Body of pancreas (tissue), 4 donors: Measurements from ENCODE around the gene MED27. TPM values are rescaled to one million over a fixed set of nuclear protein-coding genes. Genes with fewer than 3 reads are reported as not detected.
"Not testable (repeated sequence)": the region's sequence is repeated elsewhere in the genome, so short reads cannot be mapped to it uniquely, and the experiment has no call there.

Experiments used
- ATAC-seq: fragments of 150-250 bp; one replicate; pipeline ENCODE4 v1.9.1; 2016
- DNase-seq, 4 donors: peaks; one replicate each; pipeline ENCODE4 v3.0.0-alpha.2; 2019
- H3K27ac ChIP-seq, 4 donors: fragments of 200-600 bp; sonication (generic); 1 replicate in 3 of 4; 2 replicates in 1 of 4; pipeline versions ENCODE4 v1.5.1 to v1.6.1; 2016 to 2019; ENCODE audit warnings: mild to moderate bottlenecking in 1 of 4, mixed read lengths in 1 of 4, moderate library complexity in 1 of 4
- H3K27me3 ChIP-seq, 2 donors: fragments of 200-600 bp; sonication (generic); one replicate each; pipeline ENCODE4 v1.6.0; 2016; ENCODE audit warnings: mild to moderate bottlenecking in 1 of 2
- H3K36me3 ChIP-seq, 2 donors: fragments of 200-600 bp; sonication (generic); replicated peaks in 1 of 2; 2 replicates each; pipeline ENCODE4 v1.5.1; 2016; ENCODE audit warnings: low read depth in 2 of 2; ENCODE audit not compliant: insufficient read depth in 1 of 2
- H3K4me1 ChIP-seq: fragments of 200-600 bp; sonication (generic); one replicate; pipeline ENCODE4 v1.6.0; 2016
- H3K4me3 ChIP-seq, 2 donors: fragments of 200-600 bp; sonication (generic); 1 replicate in 1 of 2; 2 replicates in 1 of 2; pipeline ENCODE4 v1.5.1; 2016 to 2019
- H3K9me3 ChIP-seq, 3 donors: fragments of 200-600 bp; sonication (generic); 1 replicate in 2 of 3; 2 replicates in 1 of 3; pipeline ENCODE4 v1.5.1; 2016
- POLR2A ChIP-seq, 3 donors: fragments of 450-650 bp; IDR thresholded peaks; one replicate each; pipeline ENCODE4 v1.6.1; 2016; ENCODE audit warnings: antibody characterized with exemption in 3 of 3, mild to moderate bottlenecking in 2 of 3
- WGBS, 2 donors: methylation state at CpG; one replicate each; pipeline ENCODE4 v1.1.5; 2017; 5-methylcytosine and 5-hydroxymethylcytosine counted together
- intact Hi-C: fragments of 100-400 bp; cut with DNase I; formaldehyde crosslinking; loops from one replicate; pipeline ENCODE4 v1.15.1; 2023
- total RNA-seq, 2 donors: library from RNA; depleted of rRNA; stranded (reverse); fragments of >200 nt; gene quantifications; one replicate each; pipeline ENCODE4 v1.1.0, GENCODE V29; 2016
- TF ChIP-seq, protein P1 (sequence below), 7 experiments: fragments of 450-650 bp in 4 of 7; fragments of 200-600 bp in 3 of 7; sonication (generic) in 3 of 7; IDR thresholded peaks; one replicate each; pipeline ENCODE4 v1.5.1; 2016 to 2019; ENCODE audit warnings: antibody characterized with exemption in 7 of 7

The MED27 gene
- total RNA-seq, 2 donors from 2014 or later, result 3.4 to 11.5 TPM

DNA sequence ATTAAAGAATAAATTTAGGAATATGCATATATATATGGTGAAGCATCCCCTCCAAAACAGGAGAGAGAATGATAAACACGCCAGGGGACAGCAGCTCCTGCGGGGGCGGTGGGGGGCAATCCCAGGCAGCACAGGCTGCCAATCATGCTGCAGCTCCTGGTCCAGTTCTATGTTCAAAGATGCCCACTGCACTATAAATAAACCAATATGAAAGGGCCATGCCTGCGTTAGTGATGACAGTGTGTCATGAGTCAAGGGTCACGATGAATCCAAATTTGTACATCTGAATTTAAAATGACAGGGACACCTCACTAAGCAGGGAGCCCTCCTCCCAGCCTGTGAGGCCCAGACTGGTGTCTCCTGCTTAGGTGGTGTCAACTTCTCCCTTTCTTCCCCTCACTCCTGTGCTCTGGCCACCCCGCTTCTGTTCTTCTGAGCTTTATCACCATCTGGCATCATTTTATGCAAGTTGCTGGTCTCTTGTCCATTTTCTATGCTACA lies 153.9 kb downstream of the MED27 start:
- TF ChIP-seq POLR2A (IDR thresholded peaks at IDR 0.05), result no peak
- TF ChIP-seq, protein P1, sequence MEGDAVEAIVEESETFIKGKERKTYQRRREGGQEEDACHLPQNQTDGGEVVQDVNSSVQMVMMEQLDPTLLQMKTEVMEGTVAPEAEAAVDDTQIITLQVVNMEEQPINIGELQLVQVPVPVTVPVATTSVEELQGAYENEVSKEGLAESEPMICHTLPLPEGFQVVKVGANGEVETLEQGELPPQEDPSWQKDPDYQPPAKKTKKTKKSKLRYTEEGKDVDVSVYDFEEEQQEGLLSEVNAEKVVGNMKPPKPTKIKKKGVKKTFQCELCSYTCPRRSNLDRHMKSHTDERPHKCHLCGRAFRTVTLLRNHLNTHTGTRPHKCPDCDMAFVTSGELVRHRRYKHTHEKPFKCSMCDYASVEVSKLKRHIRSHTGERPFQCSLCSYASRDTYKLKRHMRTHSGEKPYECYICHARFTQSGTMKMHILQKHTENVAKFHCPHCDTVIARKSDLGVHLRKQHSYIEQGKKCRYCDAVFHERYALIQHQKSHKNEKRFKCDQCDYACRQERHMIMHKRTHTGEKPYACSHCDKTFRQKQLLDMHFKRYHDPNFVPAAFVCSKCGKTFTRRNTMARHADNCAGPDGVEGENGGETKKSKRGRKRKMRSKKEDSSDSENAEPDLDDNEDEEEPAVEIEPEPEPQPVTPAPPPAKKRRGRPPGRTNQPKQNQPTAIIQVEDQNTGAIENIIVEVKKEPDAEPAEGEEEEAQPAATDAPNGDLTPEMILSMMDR (IDR thresholded peaks at IDR 0.05), result no peak
- no peak overlapping the region for H3K27ac ChIP-seq
- H3K4me1 ChIP-seq, result no peaks in the 10 kb centered on the region
- 95 to 98% methylated on average over 6 of the region's 6 CpGs for WGBS, 2 donors
- no peak for ATAC-seq
- intact Hi-C loops, result no loop called here
- H3K4me3 ChIP-seq, result no peak overlapping the region
- no peaks in the 10 kb centered on the region for H3K36me3 ChIP-seq
- H3K27me3 ChIP-seq, result no peaks in the 10 kb centered on the region
- DNase-seq, result no peak
- H3K9me3 ChIP-seq, result no peaks in the 10 kb centered on the region

DNA sequence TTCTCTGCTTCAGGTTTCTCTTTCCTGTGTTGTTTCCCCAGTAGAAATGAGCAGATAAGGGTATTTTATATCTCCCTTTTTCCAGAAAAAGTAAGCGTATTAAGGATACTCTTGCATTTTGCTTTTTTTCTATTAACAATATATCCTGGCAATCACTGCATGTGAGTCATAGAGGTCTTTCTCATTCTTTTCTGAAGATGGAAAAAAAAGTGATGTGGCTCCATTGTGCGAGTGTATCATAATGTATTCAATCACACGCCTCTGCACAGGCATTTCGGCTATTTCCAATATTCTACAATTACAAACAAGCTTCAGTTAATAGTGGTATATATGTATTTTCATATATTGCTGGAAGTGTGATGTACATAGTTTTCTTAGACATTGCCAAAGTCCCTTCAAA lies 155.9 kb downstream of the MED27 start:
- H3K36me3 ChIP-seq, result no peaks in the 10 kb centered on the region
- TF ChIP-seq, protein P1 (IDR thresholded peaks at IDR 0.05), result no peak
- TF ChIP-seq POLR2A (IDR thresholded peaks at IDR 0.05), result no peak
- intact Hi-C loops, result no loop called here
- H3K27me3 ChIP-seq, result no peaks in the 10 kb centered on the region
- no peaks in the 10 kb centered on the region for H3K4me1 ChIP-seq
- WGBS, 2 donors, result 99 to 100% methylated on average over 4 of the region's 4 CpGs
- no peaks in the 10 kb centered on the region for H3K9me3 ChIP-seq
- DNase-seq, result no peak
- ATAC-seq, result no peak
- no peak overlapping the region for H3K27ac ChIP-seq
- no peak overlapping the region for H3K4me3 ChIP-seq

DNA sequence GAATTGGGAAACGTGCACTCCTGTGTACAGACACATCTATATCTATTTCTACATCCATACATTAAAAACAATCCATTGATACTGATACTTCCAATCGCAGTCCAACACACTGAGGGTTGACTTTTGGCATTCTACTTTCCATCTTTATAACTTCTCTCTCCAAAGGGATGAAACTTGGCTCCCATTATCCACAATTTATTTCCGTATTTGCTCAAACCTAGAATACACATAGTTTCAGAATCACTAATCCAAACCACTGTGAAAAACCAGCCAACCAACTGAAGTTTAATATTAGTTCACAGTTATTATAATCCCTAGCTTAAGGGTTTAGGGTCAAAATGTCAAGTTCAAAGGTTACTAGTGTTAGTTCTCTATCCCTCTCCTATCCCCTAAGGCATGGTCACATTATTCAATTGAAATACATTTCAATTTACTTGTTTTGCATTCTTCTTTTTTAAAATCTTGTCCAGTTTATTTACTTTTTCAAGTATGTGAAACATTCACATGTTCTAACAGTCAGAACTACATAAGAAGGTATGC lies 156.5 kb downstream of the MED27 start:
- no peak for TF ChIP-seq POLR2A (IDR thresholded peaks at IDR 0.05)
- TF ChIP-seq, protein P1 (IDR thresholded peaks at IDR 0.05), result no peak
- DNase-seq, result no peak
- intact Hi-C loops, result no loop called here
- Histone ChIP-seq H3K4me3 (no peak overlapping the region), H3K27ac (no peak overlapping the region), H3K36me3 (no peaks in the 10 kb centered on the region), H3K9me3 (no peaks in the 10 kb centered on the region), H3K27me3 (no peaks in the 10 kb centered on the region), H3K4me1 (no peaks in the 10 kb centered on the region)
- WGBS, 2 donors, result 92 to 94% methylated on average over 3 of the region's 3 CpGs
- no peak for ATAC-seq

DNA sequence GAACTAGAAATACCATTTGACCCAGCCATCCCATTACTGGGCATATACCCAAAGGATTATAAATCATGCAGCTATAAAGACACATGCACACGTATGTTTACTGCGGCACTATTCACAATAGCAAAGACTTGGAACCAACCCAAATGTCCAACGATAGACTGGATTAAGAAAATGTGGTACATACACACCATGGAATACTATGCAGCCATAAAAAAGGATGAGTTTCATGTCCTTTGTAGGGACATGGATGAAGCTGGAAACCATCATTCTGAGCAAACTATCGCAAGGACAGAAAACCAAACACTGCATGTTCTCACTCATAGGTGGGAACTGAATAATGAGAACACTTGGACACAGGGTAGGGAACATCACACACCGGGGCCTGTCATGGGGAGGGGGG lies 158.0 kb downstream of the MED27 start:
- H3K27ac ChIP-seq, DNase-seq, H3K9me3 ChIP-seq, H3K36me3 ChIP-seq, ATAC-seq, H3K4me1 ChIP-seq, H3K4me3 ChIP-seq, intact Hi-C loops, H3K27me3 ChIP-seq: not testable (repeated sequence)
- 94 to 97% methylated on average over 5 of the region's 5 CpGs for WGBS, 2 donors

DNA sequence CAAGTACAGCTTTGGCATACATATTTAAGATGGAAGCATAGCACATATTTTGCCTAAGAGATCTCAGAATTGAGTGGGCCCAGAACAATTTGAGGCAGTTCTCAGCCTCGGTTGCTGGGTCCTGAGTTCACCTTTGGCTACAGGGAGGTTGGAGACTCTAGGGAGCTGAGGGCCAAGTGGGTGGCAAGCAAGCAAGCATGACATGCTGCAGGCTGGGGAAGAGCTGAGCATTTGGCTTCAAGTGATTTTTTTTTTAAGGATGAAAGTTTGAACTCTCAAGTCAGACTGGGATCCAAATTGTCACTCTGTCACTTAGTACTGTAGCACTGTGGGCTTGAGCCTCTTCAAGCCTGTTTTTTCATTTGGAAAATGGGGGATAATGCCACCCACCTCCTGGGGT lies 160.5 kb downstream of the MED27 start:
- no peaks in the 10 kb centered on the region for H3K9me3 ChIP-seq
- DNase-seq (no peak), ATAC-seq (no peak)
- H3K27me3 ChIP-seq, result no peaks in the 10 kb centered on the region
- intact Hi-C loops, result no loop called here
- WGBS, 2 donors, result 68 to 73% methylated on average over 1 of the region's 1 CpG
- H3K27ac ChIP-seq, result no peak overlapping the region
- no peak overlapping the region for H3K4me3 ChIP-seq
- no peak for TF ChIP-seq POLR2A (IDR thresholded peaks at IDR 0.05)
- TF ChIP-seq, protein P1 (IDR thresholded peaks at IDR 0.05), result no peak
- no peaks in the 10 kb centered on the region for H3K36me3 ChIP-seq
- no peaks in the 10 kb centered on the region for H3K4me1 ChIP-seq
